ENCODE results near the gene PTCH2.
A peak's percentile ranks its signal among the peaks of the same experiment; 100 is the strongest.
"Not testable (repeated sequence)": the region's sequence is repeated elsewhere in the genome, so short reads cannot be mapped to it uniquely, and the experiment has no call there.

The PTCH2 gene

GRCh38 chr1:44842486-44842861 lies 579 bp downstream of the PTCH2 start:
- no peak for DNase-seq (ENCODE audit: low spot score)

- no peak for DNase-seq (ENCODE audit: low spot score)
Measured at GRCh38 chr1:44839576-44839975, 3.5 kb downstream of the PTCH2 start.

GRCh38 chr1:44838294-44838693 lies 4.8 kb downstream of the PTCH2 start:
- DNase-seq (ENCODE audit: low spot score): not testable (repeated sequence)

GRCh38 chr1:44835738-44836675 lies 7.0 kb downstream of the PTCH2 start:
- peak; percentile 84 for DNase-seq (ENCODE audit: low spot score)

- no peak for DNase-seq (ENCODE audit: low spot score)
Measured at GRCh38 chr1:44834328-44834727, 8.7 kb downstream of the PTCH2 start.

GRCh38 chr1:44832056-44832705 lies 10.9 kb downstream of the PTCH2 start:
- peak; percentile 7 for DNase-seq (ENCODE audit: low spot score)

GRCh38 chr1:44831516-44831915 lies 11.5 kb downstream of the PTCH2 start:
- no peak for DNase-seq (ENCODE audit: low spot score)

GRCh38 chr1:44830900-44831304 lies 12.2 kb downstream of the PTCH2 start:
- DNase-seq (ENCODE audit: low spot score): peak; percentile 9

- no peak for DNase-seq (ENCODE audit: low spot score)
Measured at GRCh38 chr1:44829506-44830384, 13.3 kb downstream of the PTCH2 start.

GRCh38 chr1:44828841-44829440 lies 14.1 kb downstream of the PTCH2 start:
- DNase-seq (ENCODE audit: low spot score): no peak

- DNase-seq (ENCODE audit: low spot score): no peak
Measured at GRCh38 chr1:44828003-44828651, 14.9 kb downstream of the PTCH2 start.

- DNase-seq (ENCODE audit: low spot score): no peak
Measured at GRCh38 chr1:44827197-44828002, 15.7 kb downstream of the PTCH2 start.

- peak; percentile 17 for DNase-seq (ENCODE audit: low spot score)
Measured at GRCh38 chr1:44826375-44827196, 16.5 kb downstream of the PTCH2 start.

- DNase-seq (ENCODE audit: low spot score): not testable (repeated sequence)
Measured at GRCh38 chr1:44824392-44824791, 18.7 kb downstream of the PTCH2 start.

- DNase-seq (ENCODE audit: low spot score): peak; percentile 17
Measured at GRCh38 chr1:44822981-44823451, 20.0 kb downstream of the PTCH2 start.

- no peak for DNase-seq (ENCODE audit: low spot score)
Measured at GRCh38 chr1:44822131-44822701, 20.8 kb downstream of the PTCH2 start.

GRCh38 chr1:44821240-44821715 lies 21.8 kb downstream of the PTCH2 start:
- DNase-seq (ENCODE audit: low spot score): no peak

- DNase-seq (ENCODE audit: low spot score): no peak
Measured at GRCh38 chr1:44820328-44821239, 22.5 kb downstream of the PTCH2 start.

All from AG20443 (cell line).